GM21786 (cell line): ENCODE measurements around the gene APOL2.

Experiments
- ATAC-seq: cut with Tn5 transposase; IDR thresholded peaks from one replicate; pipeline ENCODE4 v1.9.1; 2021; ENCODE audit not compliant: unreplicated experiment

The APOL2 gene

GRCh38 chr22:36180038-36180880, 59.1 kb downstream of the APOL2 start:
- ATAC-seq, result no peak

GRCh38 chr22:36177160-36177559, 62.2 kb downstream of the APOL2 start:
- ATAC-seq, result no peak
